OCI-LY1 (cell line): Measurements from ENCODE around the gene UXT.

Experiments
- H2AFZ ChIP-seq: fragments of 200-600 bp; sonication (generic), shearing (Covaris generic); 2 replicates; pipeline ENCODE4 v1.6.0; 2014; ENCODE audit warnings: antibody characterized with exemption, mild to moderate bottlenecking, low read length
- H3F3A ChIP-seq: fragments of 200-600 bp; sonication (generic), shearing (Covaris generic); 2 replicates; pipeline ENCODE4 v1.6.0; 2014; ENCODE audit warnings: mild to moderate bottlenecking, antibody characterized with exemption, low read length, moderate library complexity; ENCODE audit not compliant: insufficient read depth
- H3K27ac ChIP-seq: fragments of 200-600 bp; sonication (generic); 2 replicates; pipeline ENCODE4 v1.5.1; 2014; ENCODE audit warnings: low read length, mixed run types, mild to moderate bottlenecking, low read depth; ENCODE audit not compliant: poor library complexity, severe bottlenecking
- H3K27me3 ChIP-seq: fragments of 200-600 bp; sonication (generic); 2 replicates; pipeline ENCODE4 v1.6.0; 2014; ENCODE audit warnings: antibody characterized with exemption, mild to moderate bottlenecking, low read length, moderate library complexity; ENCODE audit not compliant: insufficient read depth
- H3K36me3 ChIP-seq: fragments of 200-600 bp; sonication (generic); 2 replicates; pipeline ENCODE4 v1.6.1; 2014; ENCODE audit warnings: mild to moderate bottlenecking, antibody characterized with exemption, low read length, moderate library complexity, mixed read lengths; ENCODE audit not compliant: insufficient read depth
- H3K4me1 ChIP-seq: fragments of 200-600 bp; sonication (generic); 2 replicates; pipeline ENCODE4 v1.5.1; 2014; ENCODE audit warnings: mild to moderate bottlenecking, low read length, moderate library complexity; ENCODE audit not compliant: insufficient read depth, severe bottlenecking
- H3K4me2 ChIP-seq: fragments of 200-600 bp; sonication (generic), shearing (Covaris generic); 2 replicates; pipeline ENCODE4 v1.6.1; 2014; ENCODE audit warnings: low read length
- H3K4me3 ChIP-seq: fragments of 200-600 bp; sonication (generic); 2 replicates; pipeline ENCODE4 v1.5.1; 2014; ENCODE audit warnings: low read length, low read depth, mild to moderate bottlenecking, mixed read lengths; ENCODE audit not compliant: poor library complexity, severe bottlenecking
- H3K79me2 ChIP-seq: fragments of 200-600 bp; shearing (Covaris generic); 2 replicates; pipeline ENCODE4 v1.6.1; 2016; ENCODE audit warnings: mixed run types, low read length, mixed read lengths; ENCODE audit not compliant: insufficient read depth
- H3K9ac ChIP-seq: fragments of 200-600 bp; sonication (generic), shearing (Covaris generic); 2 replicates; pipeline ENCODE4 v1.6.1; 2014; ENCODE audit warnings: mild to moderate bottlenecking, low read length, mixed read lengths
- H3K9me2 ChIP-seq: fragments of 200-600 bp; sonication (generic), shearing (Covaris generic); 2 replicates; pipeline ENCODE4 v1.6.1; 2014; ENCODE audit warnings: low read depth, mild to moderate bottlenecking, low read length, mixed read lengths
- H3K9me3 ChIP-seq: fragments of 200-600 bp; shearing (Covaris generic); 2 replicates; pipeline ENCODE4 v1.6.1; 2014; ENCODE audit warnings: low read length, mixed read lengths
- H4K20me1 ChIP-seq: fragments of 200-600 bp; sonication (generic), shearing (Covaris generic); 2 replicates; pipeline ENCODE4 v1.6.0; 2016; ENCODE audit warnings: mild to moderate bottlenecking, low read length; ENCODE audit not compliant: insufficient read depth
- EZH2 ChIP-seq: fragments of 200-600 bp; sonication (generic), shearing (Covaris generic); IDR thresholded peaks from 2 replicates; pipeline ENCODE4 v1.8.0; 2017; ENCODE audit warnings: borderline replicate concordance, mixed run types, mild to moderate bottlenecking, antibody characterized with exemption, low read length, moderate library complexity, mixed read lengths
- TF ChIP-seq, protein P1 (sequence below): fragments of 200-600 bp; sonication (generic), shearing (Covaris generic); IDR thresholded peaks from 2 replicates; pipeline ENCODE4 v1.5.1; 2017; ENCODE audit warnings: mild to moderate bottlenecking, antibody characterized with exemption, low read length, moderate library complexity, mixed read lengths

UXT gene

DNA sequence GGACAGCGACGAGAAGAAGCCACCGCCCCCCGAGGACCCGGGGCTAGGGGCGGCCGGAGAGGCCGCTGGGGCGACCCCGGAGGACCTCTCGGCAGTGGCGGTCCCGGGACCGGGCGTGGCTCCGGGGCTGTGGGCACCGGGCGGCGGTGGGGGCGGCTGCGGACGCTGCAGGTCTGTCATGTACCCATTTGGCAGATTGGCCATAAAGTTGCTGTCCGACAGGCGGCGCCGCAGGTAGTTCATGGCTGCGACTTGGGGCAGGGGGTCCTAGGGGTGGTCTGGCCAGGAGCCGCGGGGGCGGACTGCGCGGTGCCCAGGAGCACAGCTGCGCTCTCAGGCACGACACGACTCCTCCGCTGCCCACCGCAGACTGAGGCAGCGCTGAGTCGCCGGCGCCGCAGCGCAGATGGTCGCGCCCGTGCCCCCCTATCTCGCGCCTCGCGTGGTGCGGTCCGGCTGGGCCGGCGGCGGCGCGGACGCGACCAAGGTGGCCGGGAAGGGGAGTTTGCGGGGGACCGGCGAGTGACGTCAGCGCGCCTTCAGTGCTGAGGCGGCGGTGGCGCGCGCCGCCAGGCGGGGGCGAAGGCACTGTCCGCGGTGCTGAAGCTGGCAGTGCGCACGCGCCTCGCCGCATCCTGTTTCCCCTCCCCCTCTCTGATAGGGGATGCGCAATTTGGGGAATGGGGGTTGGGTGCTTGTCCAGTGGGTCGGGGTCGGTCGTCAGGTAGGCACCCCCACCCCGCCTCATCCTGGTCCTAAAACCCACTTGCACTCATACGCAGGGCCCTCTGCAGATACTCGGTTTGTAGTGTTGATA, 39.3 kb downstream of the UXT start, which contains the start of gene SYN1:
SYN1 (minus strand) TSS at position 372 of the 817 bp plus-strand sequence; CDS start at position 243, 129 bp downstream.
- TF ChIP-seq EZH2 = no peak
- TF ChIP-seq, protein P1, sequence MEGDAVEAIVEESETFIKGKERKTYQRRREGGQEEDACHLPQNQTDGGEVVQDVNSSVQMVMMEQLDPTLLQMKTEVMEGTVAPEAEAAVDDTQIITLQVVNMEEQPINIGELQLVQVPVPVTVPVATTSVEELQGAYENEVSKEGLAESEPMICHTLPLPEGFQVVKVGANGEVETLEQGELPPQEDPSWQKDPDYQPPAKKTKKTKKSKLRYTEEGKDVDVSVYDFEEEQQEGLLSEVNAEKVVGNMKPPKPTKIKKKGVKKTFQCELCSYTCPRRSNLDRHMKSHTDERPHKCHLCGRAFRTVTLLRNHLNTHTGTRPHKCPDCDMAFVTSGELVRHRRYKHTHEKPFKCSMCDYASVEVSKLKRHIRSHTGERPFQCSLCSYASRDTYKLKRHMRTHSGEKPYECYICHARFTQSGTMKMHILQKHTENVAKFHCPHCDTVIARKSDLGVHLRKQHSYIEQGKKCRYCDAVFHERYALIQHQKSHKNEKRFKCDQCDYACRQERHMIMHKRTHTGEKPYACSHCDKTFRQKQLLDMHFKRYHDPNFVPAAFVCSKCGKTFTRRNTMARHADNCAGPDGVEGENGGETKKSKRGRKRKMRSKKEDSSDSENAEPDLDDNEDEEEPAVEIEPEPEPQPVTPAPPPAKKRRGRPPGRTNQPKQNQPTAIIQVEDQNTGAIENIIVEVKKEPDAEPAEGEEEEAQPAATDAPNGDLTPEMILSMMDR = peak; percentile 49; the same call in 1 of the 2 replicates
- Histone ChIP-seq H3K4me2 (peak within 1 kb of the TSS; percentile 74), H3K36me3 (no peaks in the 10 kb centered on the region), H3K27ac (no peak within 1 kb of the TSS), H4K20me1 (no peaks in the 10 kb centered on the region), H3K9me3 (no peaks in the 10 kb centered on the region), H3K4me1 (no peaks in the 10 kb centered on the region), H2AFZ (no peak within 1 kb of the TSS), H3K27me3 (no peaks in the 10 kb centered on the region), H3K9ac (no peak within 1 kb of the TSS), H3K9me2 (no peaks in the 10 kb centered on the region), H3F3A (no peaks in the 10 kb centered on the region), H3K79me2 (no peaks in the 10 kb centered on the region), H3K4me3 (peak within 1 kb of the TSS; percentile 56)

DNA sequence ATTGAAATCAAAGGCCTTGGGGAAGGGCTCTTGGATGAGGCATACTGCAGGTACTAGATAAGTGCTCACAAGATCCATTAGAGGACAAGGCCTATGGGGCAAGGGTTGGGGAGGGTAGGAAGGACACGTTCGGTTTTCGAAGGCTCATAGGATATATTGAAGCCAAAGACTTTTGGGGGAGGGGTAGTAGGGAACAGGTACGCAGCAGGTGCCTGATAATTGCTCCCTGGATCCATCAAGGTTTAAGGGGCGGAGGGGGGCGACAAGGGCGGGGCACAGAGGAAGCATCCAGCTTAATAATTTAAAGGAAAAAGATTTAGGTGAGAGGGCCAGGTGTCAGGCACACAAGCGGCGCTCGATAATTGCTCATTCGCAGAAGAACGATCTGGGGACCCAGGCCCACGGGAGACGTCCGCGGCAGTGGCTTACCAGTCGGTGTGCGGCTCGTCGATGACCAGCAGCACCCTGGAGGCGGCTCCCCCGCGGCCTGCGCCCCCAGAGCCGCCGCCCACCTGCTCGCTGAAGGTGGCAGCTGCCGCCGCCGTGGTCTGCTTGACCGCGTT, 40.0 kb downstream of the UXT start:
- no peaks in the 10 kb centered on the region for H3K27me3 ChIP-seq
- H2AFZ ChIP-seq = no peak overlapping the region
- no peaks in the 10 kb centered on the region for H3K9me2 ChIP-seq
- peak overlapping the region; percentile 56 for H3K4me3 ChIP-seq
- peak overlapping the region; percentile 74 for H3K4me2 ChIP-seq
- H3F3A ChIP-seq = no peaks in the 10 kb centered on the region
- no peak overlapping the region for H3K27ac ChIP-seq
- H3K36me3 ChIP-seq = no peaks in the 10 kb centered on the region
- H4K20me1 ChIP-seq = no peaks in the 10 kb centered on the region
- no peaks in the 10 kb centered on the region for H3K79me2 ChIP-seq
- no peak overlapping the region for H3K9ac ChIP-seq
- H3K9me3 ChIP-seq = no peaks in the 10 kb centered on the region
- TF ChIP-seq, protein P1 = no peak
- no peak for TF ChIP-seq EZH2
- no peaks in the 10 kb centered on the region for H3K4me1 ChIP-seq

DNA sequence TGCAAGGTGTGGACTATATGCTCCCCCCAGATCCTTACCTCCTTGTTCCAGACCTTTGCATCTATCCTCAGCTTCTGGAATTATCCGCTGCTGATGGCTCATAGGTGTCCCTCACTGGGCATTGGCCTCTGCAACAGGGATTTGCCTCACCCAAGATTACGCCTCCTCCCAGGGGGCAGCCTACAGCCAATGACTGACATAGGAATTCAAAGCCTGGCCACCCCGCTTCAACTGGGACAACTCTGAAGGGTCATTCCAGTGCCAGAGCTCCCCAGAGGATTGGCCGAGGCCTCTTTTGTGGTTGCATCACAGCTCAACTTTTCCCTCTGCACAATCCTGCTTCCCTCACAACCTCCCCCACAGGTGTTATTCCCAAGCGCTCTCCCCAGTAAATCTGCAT, 44.4 kb downstream of the UXT start:
- Histone ChIP-seq H3K9ac (no peak overlapping the region), H3K27me3 (no peaks in the 10 kb centered on the region), H3K4me1 (no peaks in the 10 kb centered on the region), H3K9me2 (no peaks in the 10 kb centered on the region), H3K4me2 (no peak overlapping the region), H3F3A (no peaks in the 10 kb centered on the region), H3K4me3 (no peak overlapping the region), H3K79me2 (no peaks in the 10 kb centered on the region), H3K27ac (no peak overlapping the region), H4K20me1 (no peaks in the 10 kb centered on the region), H3K9me3 (no peaks in the 10 kb centered on the region), H2AFZ (no peak overlapping the region), H3K36me3 (no peaks in the 10 kb centered on the region)
- TF ChIP-seq, protein P1 = no peak
- no peak for TF ChIP-seq EZH2
